ENCODE data around the gene DDX47. TPM values are rescaled to one million over a fixed set of nuclear protein-coding genes. Genes with fewer than 3 reads are reported as not detected.
"Not testable (repeated sequence)": the region's sequence is repeated elsewhere in the genome, so short reads cannot be mapped to it uniquely, and the experiment has no call there.

DDX47 gene
- total and polyA plus RNA-seq, 5 experiments from 2014 or later = 61.0 to 93.6 (median 77.1) TPM

DNA sequence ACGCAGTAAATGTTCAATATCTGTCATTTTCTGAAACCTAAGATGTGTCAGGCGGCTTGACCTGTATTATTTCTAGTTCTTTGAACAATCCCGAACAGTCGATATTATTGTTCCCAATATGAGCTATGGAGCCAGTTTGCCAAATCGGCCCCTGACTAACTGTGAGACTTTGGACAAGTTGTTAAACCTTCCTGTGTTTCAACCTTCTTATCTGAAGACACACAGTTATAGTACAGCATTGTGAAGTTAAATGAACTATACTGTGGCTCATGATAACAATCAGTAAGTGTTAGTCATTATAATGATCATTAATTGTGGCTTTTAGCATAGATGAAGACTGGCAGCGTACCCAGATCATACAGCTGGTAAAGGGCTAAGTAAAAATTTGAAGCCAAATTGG, 23.4 kb downstream of the DDX47 start:
- Mint-ChIP-seq H3K27me3 (no peaks in the 10 kb centered on the region), H3K9me3 (no peaks in the 10 kb centered on the region), H3K27ac (no peak overlapping the region), H3K36me3 (peaks cover 3 to 32% (median 15%) of the 10 kb centered on the region in 3 donors), H3K4me3 (peak overlapping the region in 1 of 10 donors; percentile 7), H3K4me1 (peaks cover 7 to 23% (median 20%) of the 10 kb centered on the region in 4 donors)
- POLR2A ChIA-PET = interaction anchor here (0.7 to 1.8 kb wide), 3 partner anchors 10 to 23 kb away, joined by 3 to 6 read pairs (median 4); no protein-coding TSS in a partner anchor
- ATAC-seq (peak in 1 of 2 donors; percentile 7), DNase-seq (no peak)

DNA sequence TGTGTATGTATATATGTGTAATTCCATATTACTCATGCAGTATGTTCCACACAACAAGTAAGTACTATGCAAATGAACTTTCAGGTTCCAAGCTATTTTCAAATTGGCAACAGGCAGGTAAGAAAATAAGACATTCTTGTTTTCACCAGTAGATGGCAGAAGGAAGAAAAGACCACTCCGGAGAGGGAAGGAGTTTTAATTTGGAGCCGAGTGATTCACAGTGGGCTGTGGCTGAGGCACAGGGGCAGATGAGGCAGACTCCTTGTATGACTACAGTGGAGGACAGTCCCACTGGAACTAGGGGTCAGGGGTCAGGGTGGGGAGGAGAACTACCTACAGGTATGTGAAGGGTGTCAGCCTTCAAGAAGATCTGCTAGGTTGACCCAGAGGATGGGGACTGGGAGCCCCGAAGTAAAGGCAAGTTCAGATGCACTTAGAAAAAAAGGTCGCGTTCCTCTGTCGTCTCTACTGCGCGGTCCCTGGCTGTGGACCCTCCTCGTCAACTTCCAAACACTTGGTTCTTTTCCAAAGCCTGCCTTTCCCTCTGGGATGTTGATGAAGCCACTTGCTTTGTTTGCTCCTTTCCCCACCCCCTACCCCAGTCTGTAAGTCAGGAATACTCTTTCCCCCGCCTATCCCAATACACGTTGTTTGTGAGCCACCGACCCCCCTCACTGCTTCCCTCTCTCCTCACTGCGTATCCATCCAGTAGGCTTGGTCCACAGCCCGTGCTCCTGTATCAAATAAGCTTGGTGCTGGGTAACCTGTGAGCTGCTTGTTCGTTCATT, 24.1 kb downstream of the DDX47 start:
- peak overlapping the region in 4 of 10 donors; percentile 5 to 16 (median 8) for H3K4me3 Mint-ChIP-seq

DNA sequence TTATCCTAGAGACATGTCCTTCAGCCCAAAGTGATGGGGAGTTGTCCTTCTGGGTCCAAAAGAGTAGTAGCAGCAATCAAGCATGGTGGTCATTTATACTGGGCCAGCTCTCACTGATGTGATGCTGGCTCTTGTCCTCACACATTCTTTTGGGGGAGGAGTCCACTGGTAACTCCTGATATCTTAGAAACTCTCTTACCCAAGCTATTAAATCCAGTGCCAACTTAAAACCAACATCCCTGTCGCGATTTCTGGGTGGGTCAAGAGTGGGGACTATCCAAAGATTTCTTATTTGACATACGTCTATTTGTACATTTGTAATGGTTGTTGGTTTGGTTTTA, 24.6 kb downstream of the DDX47 start:
- POLR2A ChIA-PET = interaction anchor here (0.7 to 1.8 kb wide), 3 partner anchors 9 to 146 kb away, joined by 4 to 6 read pairs (median 4); no protein-coding TSS in a partner anchor
- Mint-ChIP-seq H3K27me3 (no peaks in the 10 kb centered on the region), H3K4me1 (peaks cover 7 to 23% (median 20%) of the 10 kb centered on the region in 4 donors), H3K36me3 (peaks cover 0 to 20% (median 6%) of the 10 kb centered on the region in 3 donors), H3K27ac (peak overlapping the region in 4 of 10 donors; percentile 7 to 63 (median 28)), H3K4me3 (no peak overlapping the region), H3K9me3 (no peaks in the 10 kb centered on the region)
- ATAC-seq (no peak), DNase-seq (no peak)

More for the DNA sequence above, 24.1 kb downstream of the DDX47 start:
- Mint-ChIP-seq H3K27ac (peak overlapping the region in 7 of 10 donors; percentile 16 to 90 (median 68)), H3K27me3 (no peaks in the 10 kb centered on the region), H3K36me3 (peaks cover 0 to 26% (median 11%) of the 10 kb centered on the region in 3 donors), H3K4me1 (peaks cover 7 to 23% (median 20%) of the 10 kb centered on the region in 4 donors), H3K9me3 (no peaks in the 10 kb centered on the region)
- POLR2A ChIA-PET = interaction anchor here (1.2 to 1.8 kb wide), 3 partner anchors 10 to 23 kb away, joined by 3 to 6 read pairs (median 4); no protein-coding TSS in a partner anchor
- ATAC-seq (peak; percentile 78 to 80), DNase-seq (peak in 5 of 10 donors; percentile 16 to 60 (median 50))

DNA sequence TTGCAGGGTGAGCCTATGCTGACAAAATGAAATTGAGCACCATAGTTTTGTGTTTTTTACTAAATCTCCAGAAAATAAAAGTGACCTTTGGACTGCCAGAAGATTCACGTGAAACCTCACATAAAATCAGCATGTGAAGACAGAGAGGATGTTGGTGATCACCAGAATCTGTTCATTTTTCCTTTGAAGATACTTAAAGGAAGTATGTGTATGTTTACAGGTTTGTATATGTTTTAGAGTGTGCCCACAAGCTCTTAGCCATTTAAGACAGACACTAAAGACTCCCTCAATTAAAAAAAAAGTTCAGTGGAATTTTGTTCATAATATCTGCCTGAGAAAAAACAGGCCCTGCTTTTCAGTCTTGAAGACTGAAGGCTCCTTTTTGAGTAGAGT, 25.9 kb downstream of the DDX47 start:
- H3K27me3 Mint-ChIP-seq = no peaks in the 10 kb centered on the region
- POLR2A ChIA-PET = interaction anchor here (1.6 kb wide), 1 partner anchor 25 kb away, joined by 4 read pairs; no protein-coding TSS in a partner anchor

DNA sequence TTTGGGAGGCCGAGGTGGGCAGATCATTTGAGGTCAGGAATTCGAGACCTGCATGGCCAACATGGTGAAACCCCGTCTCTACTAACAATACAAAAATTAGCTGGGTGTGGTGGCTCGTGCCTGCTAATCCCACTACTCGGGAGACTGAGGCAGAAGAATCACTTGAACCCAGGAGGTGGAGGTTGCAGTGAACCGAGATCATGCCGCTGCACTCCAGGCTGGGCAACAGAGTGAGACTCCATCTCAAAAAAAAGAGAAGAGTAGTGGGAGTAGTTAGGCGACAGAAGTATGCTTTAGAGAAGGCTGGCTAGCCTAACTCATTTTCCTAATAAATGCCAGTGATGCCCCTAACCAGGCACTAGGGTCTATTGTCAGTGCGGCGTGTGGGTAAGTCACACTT, 26.3 kb downstream of the DDX47 start:
- H3K4me1 Mint-ChIP-seq = peaks cover 7 to 23% (median 20%) of the 10 kb centered on the region in 4 donors
- DNase-seq, H3K4me3 Mint-ChIP-seq, H3K9me3 Mint-ChIP-seq, POLR2A ChIA-PET, H3K36me3 Mint-ChIP-seq, H3K27me3 Mint-ChIP-seq, ATAC-seq: not testable (repeated sequence)
- peak overlapping the region in 8 of 10 donors; percentile 36 to 83 (median 78) for H3K27ac Mint-ChIP-seq

More for the DNA sequence above, 25.9 kb downstream of the DDX47 start:
- Mint-ChIP-seq H3K27ac (peak overlapping the region in 9 of 10 donors; percentile 6 to 83 (median 78)), H3K4me3 (peak overlapping the region in 1 of 10 donors; percentile 41), H3K4me1 (peaks cover 7 to 23% (median 20%) of the 10 kb centered on the region in 4 donors), H3K9me3 (no peaks in the 10 kb centered on the region), H3K36me3 (peaks cover 0 to 8% (median 2%) of the 10 kb centered on the region in 3 donors)
- DNase-seq = peak in 1 of 10 donors; percentile 25
- peak in 1 of 2 donors; percentile 76 for ATAC-seq

DNA sequence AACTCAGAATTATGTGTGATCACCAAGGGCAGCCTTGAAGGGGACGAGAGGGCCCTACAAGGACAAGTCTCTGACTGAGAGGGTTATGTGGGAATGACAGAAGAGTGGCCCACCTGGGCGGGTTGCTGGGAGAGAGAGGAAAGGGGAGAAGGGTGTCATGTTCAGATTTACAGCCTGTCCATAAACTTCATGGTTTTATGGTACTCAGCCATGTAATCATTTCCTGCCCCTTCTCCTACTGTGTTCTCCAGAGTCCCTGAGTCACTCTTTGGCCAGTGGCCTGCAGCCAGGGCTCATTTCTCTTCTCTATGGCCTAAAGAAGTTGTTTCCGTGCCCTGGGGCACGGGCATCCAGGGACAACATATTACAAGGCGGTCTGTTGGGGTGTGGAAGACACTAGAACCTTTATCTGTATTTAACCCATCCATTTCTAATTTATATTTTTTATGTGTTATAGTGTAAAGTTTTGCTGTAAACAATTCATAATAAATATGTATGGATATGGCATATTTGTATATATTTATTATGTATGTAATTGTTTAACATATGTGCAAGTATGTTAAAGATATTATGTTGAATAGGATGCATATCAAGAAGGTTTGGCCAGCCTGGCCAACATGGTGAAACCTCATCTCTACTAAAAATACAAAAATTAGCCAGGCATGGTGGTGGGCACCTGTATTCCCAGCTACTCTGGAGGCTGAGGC, 26.9 kb downstream of the DDX47 start:
- H3K36me3 Mint-ChIP-seq = peaks cover 0 to 5% (median 2%) of the 10 kb centered on the region in 3 donors
- DNase-seq = no peak
- ATAC-seq = no peak
- H3K27ac Mint-ChIP-seq = peak overlapping the region in 5 of 10 donors; percentile 59 to 79 (median 70)
- H3K4me1 Mint-ChIP-seq = peaks cover 7 to 23% (median 20%) of the 10 kb centered on the region in 4 donors
- no peak overlapping the region for H3K4me3 Mint-ChIP-seq
- no peaks in the 10 kb centered on the region for H3K9me3 Mint-ChIP-seq
- POLR2A ChIA-PET = no interaction called here
- H3K27me3 Mint-ChIP-seq = no peaks in the 10 kb centered on the region

DNA sequence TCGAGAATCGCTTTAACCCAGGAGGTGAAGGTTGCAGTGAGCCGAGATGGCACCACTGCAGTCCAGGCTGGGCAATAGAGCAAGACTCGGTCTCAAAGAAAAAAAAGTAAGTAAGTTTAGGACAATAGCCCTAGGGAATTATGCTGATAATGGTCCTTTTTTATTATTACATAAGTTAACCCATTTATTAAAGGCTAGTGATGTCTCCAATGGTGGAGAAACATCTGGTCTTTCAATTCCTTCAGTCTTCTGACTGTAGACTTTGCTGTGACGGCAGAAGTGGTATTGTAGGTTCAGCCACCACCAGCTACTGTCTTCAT, 27.4 kb downstream of the DDX47 start:
- Mint-ChIP-seq H3K27me3 (no peaks in the 10 kb centered on the region), H3K36me3 (peaks cover 0 to 5% (median 2%) of the 10 kb centered on the region in 3 donors), H3K9me3 (no peaks in the 10 kb centered on the region), H3K4me3 (no peak overlapping the region), H3K4me1 (peaks cover 8 to 27% (median 22%) of the 10 kb centered on the region in 4 donors), H3K27ac (no peak overlapping the region)
- no peak for ATAC-seq
- DNase-seq = no peak
- POLR2A ChIA-PET = no interaction called here

DNA sequence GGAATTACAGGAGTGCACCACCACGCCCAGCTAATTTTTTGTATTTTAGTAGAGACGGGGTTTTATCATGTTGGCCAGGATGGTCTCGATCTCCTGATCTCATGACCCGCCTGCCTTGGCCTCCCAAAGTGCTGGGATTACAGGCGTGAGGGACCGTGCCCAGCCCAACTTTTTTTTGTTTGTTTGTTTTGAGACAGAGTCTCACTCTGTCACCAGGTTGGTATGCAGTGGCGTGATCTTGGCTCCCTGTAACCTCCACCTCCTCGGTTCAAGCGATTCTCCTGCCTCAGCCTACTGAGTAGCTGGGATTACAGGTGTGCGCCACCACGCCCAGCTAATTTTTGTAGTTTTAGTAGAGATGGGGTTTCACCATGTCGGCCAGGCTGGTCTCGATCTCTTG, 28.3 kb downstream of the DDX47 start:
- H3K4me3 Mint-ChIP-seq, POLR2A ChIA-PET, H3K36me3 Mint-ChIP-seq, H3K9me3 Mint-ChIP-seq, DNase-seq, H3K27me3 Mint-ChIP-seq, ATAC-seq: not testable (repeated sequence)
- Mint-ChIP-seq H3K4me1 (peaks cover 12 to 36% (median 30%) of the 10 kb centered on the region in 4 donors), H3K27ac (peak overlapping the region in 2 of 10 donors; percentile 56 to 61)

DNA sequence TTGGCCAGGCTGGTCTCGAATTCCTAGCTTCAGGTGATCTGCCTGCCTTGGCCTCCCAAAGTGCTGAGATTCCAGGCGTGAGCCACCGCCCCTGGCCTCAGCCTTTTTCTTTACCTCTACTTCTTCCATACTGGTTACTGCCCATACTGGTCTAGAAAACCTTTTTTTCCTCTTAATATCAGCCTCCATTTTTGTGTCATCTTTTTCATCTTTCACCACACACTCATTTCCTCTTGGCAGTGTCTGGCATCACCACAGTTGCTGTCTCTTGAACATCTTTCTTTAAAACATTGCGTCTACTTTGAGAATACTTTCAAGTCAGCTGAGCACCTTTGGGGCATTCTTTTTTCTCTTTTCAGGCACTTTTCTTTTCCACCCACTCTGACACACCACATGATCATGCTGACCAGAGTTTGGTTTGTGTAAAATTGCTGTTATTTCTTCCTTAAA, 32.7 kb downstream of the DDX47 start:
- DNase-seq = peak in 5 of 10 donors; percentile 11 to 48 (median 17)
- H3K4me1 Mint-ChIP-seq = peaks cover 10 to 27% (median 23%) of the 10 kb centered on the region in 4 donors
- ATAC-seq = peak; percentile 53 to 77

GRCh38 chr12:12846780-12847179, 33.6 kb downstream of the DDX47 start:
- peak overlapping the region; percentile 28 to 91 (median 78) for H3K27ac Mint-ChIP-seq
- H3K36me3 Mint-ChIP-seq, H3K27me3 Mint-ChIP-seq, H3K9me3 Mint-ChIP-seq: not testable (repeated sequence)
- peaks cover 10 to 27% (median 23%) of the 10 kb centered on the region in 4 donors for H3K4me1 Mint-ChIP-seq
- POLR2A ChIA-PET = interaction anchor here (0.6 to 1.9 kb wide), 3 partner anchors 9 to 25 kb away, joined by 4 to 6 read pairs (median 6); no protein-coding TSS in a partner anchor
- peak overlapping the region in 7 of 10 donors; percentile 28 to 57 (median 40) for H3K4me3 Mint-ChIP-seq
- ATAC-seq = peak; percentile 70 to 84
- peak in 7 of 10 donors; percentile 4 to 68 (median 44) for DNase-seq

More for the DNA sequence above, 32.7 kb downstream of the DDX47 start:
- no peaks in the 10 kb centered on the region for H3K27me3 Mint-ChIP-seq
- H3K9me3 Mint-ChIP-seq = peaks cover 0 to 2% (median 0%) of the 10 kb centered on the region in 9 donors
- H3K36me3 Mint-ChIP-seq = no peaks in the 10 kb centered on the region
- POLR2A ChIA-PET = interaction anchor here (0.5 to 1.9 kb wide), 3 partner anchors 8 to 27 kb away, joined by 3 to 6 read pairs (median 3); no protein-coding TSS in a partner anchor
- H3K4me3 Mint-ChIP-seq = peak overlapping the region in 8 of 10 donors; percentile 1 to 46 (median 12)
- peak overlapping the region; percentile 28 to 91 (median 78) for H3K27ac Mint-ChIP-seq

GRCh38 chr12:12853435-12853834, 40.3 kb downstream of the DDX47 start:
- DNase-seq (no peak), ATAC-seq (no peak)
- H3K4me3 Mint-ChIP-seq = no peak overlapping the region
- no peaks in the 10 kb centered on the region for H3K27me3 Mint-ChIP-seq
- H3K36me3 Mint-ChIP-seq = peaks cover 0 to 8% (median 5%) of the 10 kb centered on the region in 3 donors
- POLR2A ChIA-PET = no interaction called here
- no peak overlapping the region for H3K27ac Mint-ChIP-seq
- peaks cover 0 to 6% (median 0%) of the 10 kb centered on the region in 9 donors for H3K9me3 Mint-ChIP-seq
- H3K4me1 Mint-ChIP-seq = peaks cover 0 to 3% (median 2%) of the 10 kb centered on the region in 4 donors

DNA sequence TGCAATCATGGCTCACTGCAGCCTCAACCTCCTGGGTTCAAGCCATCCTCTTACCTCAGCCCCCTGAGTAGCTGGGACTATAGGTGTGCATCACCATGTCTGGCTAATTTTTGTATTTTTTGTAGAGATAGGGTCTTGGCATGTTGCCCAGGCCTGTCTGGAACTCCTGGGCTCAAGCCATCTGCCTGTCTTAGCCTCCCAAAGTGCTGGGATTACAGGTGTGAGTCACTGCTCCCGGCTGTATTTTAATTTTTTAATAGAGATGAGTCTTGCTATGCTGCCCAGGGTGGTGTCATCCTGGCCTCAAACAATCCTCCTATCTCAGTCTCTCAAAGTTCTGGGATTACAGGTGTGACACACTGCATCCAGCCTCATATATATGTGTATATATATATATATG, 46.5 kb downstream of the DDX47 start:
- POLR2A ChIA-PET = no interaction called here
- peaks cover 0 to 16% (median 8%) of the 10 kb centered on the region in 3 donors for H3K36me3 Mint-ChIP-seq
- peaks cover 0 to 3% (median 0%) of the 10 kb centered on the region in 4 donors for H3K4me1 Mint-ChIP-seq
- ATAC-seq (no peak), DNase-seq (no peak)
- peaks cover 0 to 1% (median 0%) of the 10 kb centered on the region in 9 donors for H3K9me3 Mint-ChIP-seq
- no peak overlapping the region for H3K27ac Mint-ChIP-seq
- H3K4me3 Mint-ChIP-seq = no peak overlapping the region
- no peaks in the 10 kb centered on the region for H3K27me3 Mint-ChIP-seq
